ENCODE measurements around the gene KCNK10.

GRCh38 chr14:88242446-88242845 lies 80.6 kb downstream of the KCNK10 start:
- TF ChIP-seq POLR2A (IDR thresholded peaks at IDR 0.05; ENCODE audit: control extremely low read depth in 1 of 2, low read depth in 2 of 2, low read length in 2 of 2) = no peak
- no peak for TF ChIP-seq RAD21 (IDR thresholded peaks at IDR 0.05 in 1 of 2, conservative IDR thresholded peaks at IDR 0.05 in 1 of 2; ENCODE audit: low read depth in 2 of 2, low read length in 2 of 2)
- TF ChIP-seq JUND (IDR thresholded peaks at IDR 0.05; ENCODE audit: low read length) = no peak
- no peak for TF ChIP-seq EZH2 (IDR thresholded peaks at IDR 0.05; ENCODE audit: low read depth, low read length, severe bottlenecking)

Data from H1 (cell line).